DND-41 (cell line): ENCODE measurements around the gene DNAJC2.

Experiments used
- ATAC-seq: fragments of 200-7000 bp; cut with Tn5 transposase; 3 replicates; pipeline ENCODE4 v1.9.1; 2021; ENCODE audit warnings: low read depth; ENCODE audit not compliant: insufficient read depth
- DNase-seq: peaks from one replicate; pipeline ENCODE4 v3.0.0-alpha.2; 2020
- H2AFZ ChIP-seq: 2 replicates; pipeline ENCODE4 v1.6.0; 2012; ENCODE audit warnings: low read depth, low read length
- H3K27ac ChIP-seq: 2 replicates; pipeline ENCODE4 v1.5.1; 2012; ENCODE audit warnings: low read length, inconsistent platforms
- H3K27me3 ChIP-seq: fragments of 200-600 bp; sonication (generic); 2 replicates; pipeline ENCODE4 v1.6.0; 2012; ENCODE audit warnings: low read length, mild to moderate bottlenecking, inconsistent platforms; ENCODE audit not compliant: insufficient read depth, poor library complexity
- H3K36me3 ChIP-seq: 2 replicates; pipeline ENCODE4 v1.5.1; 2012; ENCODE audit warnings: low read length, inconsistent platforms; ENCODE audit not compliant: insufficient read depth
- H3K4me1 ChIP-seq: 2 replicates; pipeline ENCODE4 v1.5.1; 2012; ENCODE audit warnings: mild to moderate bottlenecking, low read length; ENCODE audit not compliant: insufficient read depth
- H3K4me2 ChIP-seq: 2 replicates; pipeline ENCODE4 v1.6.0; 2012; ENCODE audit warnings: mild to moderate bottlenecking, moderate library complexity, low read length, inconsistent platforms; ENCODE audit not compliant: insufficient read depth
- H3K4me3 ChIP-seq, 2 experiments: fragments of 200-600 bp in 1 of 2; shearing (Covaris generic) in 1 of 2; 2 replicates each; pipeline ENCODE4 v1.5.1; 2012 to 2016; ENCODE audit warnings: inconsistent platforms in 2 of 2, low read length in 2 of 2, mild to moderate bottlenecking in 2 of 2, low read depth in 1 of 2, moderate library complexity in 1 of 2
- H3K79me2 ChIP-seq: 2 replicates; pipeline ENCODE4 v1.6.0; 2012; ENCODE audit warnings: low read length, inconsistent platforms; ENCODE audit not compliant: insufficient read depth
- H3K9ac ChIP-seq: 2 replicates; pipeline ENCODE4 v1.6.0; 2012; ENCODE audit warnings: low read depth, mild to moderate bottlenecking, inconsistent platforms, low read length, moderate library complexity
- H3K9me3 ChIP-seq: 2 replicates; pipeline ENCODE4 v1.5.1; 2012; ENCODE audit warnings: low read length, moderate library complexity, mild to moderate bottlenecking, inconsistent platforms; ENCODE audit not compliant: insufficient read depth, severe bottlenecking
- H4K20me1 ChIP-seq: 2 replicates; pipeline ENCODE4 v1.6.0; 2012; ENCODE audit warnings: low read length; ENCODE audit not compliant: insufficient read depth
- CTCF ChIP-seq: IDR thresholded peaks from 2 replicates; pipeline ENCODE4 v1.5.1; 2012; ENCODE audit warnings: borderline replicate concordance, low read length, moderate library complexity, mild to moderate bottlenecking; ENCODE audit not compliant: poor library complexity, severe bottlenecking; ENCODE audit errors: extremely low read depth
- EZH2 ChIP-seq: IDR thresholded peaks from 3 replicates; pipeline ENCODE4 v1.6.1; 2012; ENCODE audit warnings: borderline replicate concordance, low read depth, mild to moderate bottlenecking, moderate library complexity, low read length, inconsistent platforms; ENCODE audit not compliant: severe bottlenecking

The DNAJC2 gene

GRCh38 chr7:103299660-103300059 lies 44.9 kb downstream of the DNAJC2 start:
- H3K4me1 ChIP-seq = peaks cover 28% of the 10 kb centered on the region
- H3K36me3 ChIP-seq = peaks cover 62% of the 10 kb centered on the region
- DNase-seq (no peak), ATAC-seq (no peak)
- no peak overlapping the region for H3K27ac ChIP-seq
- H3K9me3 ChIP-seq = no peaks in the 10 kb centered on the region
- H3K79me2 ChIP-seq = peaks cover 49% of the 10 kb centered on the region
- H3K4me3 ChIP-seq = no peak overlapping the region
- H3K4me2 ChIP-seq = peak overlapping the region; percentile 73; the same call in 1 of the 2 replicates
- no peaks in the 10 kb centered on the region for H3K27me3 ChIP-seq
- no peak overlapping the region for H2AFZ ChIP-seq
- H3K9ac ChIP-seq = no peak overlapping the region
- TF ChIP-seq CTCF (no peak), EZH2 (no peak)
- peaks cover 7% of the 10 kb centered on the region for H4K20me1 ChIP-seq

DNA sequence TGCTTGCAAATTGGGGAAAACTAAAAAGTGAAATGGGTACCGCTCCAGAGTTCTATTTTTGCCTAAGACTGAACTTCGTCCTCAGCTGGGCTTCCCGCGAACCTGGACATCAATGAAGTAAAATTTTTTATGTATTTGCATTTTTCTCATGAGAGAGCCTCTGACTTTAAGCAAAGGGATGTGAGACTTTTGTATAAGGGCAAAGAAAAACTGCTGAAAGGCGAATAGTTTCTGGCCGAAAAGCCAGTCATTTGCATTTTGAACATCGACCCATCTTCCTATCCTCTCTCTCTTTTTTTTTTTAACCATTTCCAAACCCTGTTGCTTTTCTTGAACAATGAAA lies 46.8 kb downstream of the DNAJC2 start:
- H3K79me2 ChIP-seq = peaks cover 44% of the 10 kb centered on the region
- H4K20me1 ChIP-seq = peaks cover 4% of the 10 kb centered on the region; the same call in 1 of the 2 replicates
- peak overlapping the region; percentile 73 for H3K4me2 ChIP-seq
- H3K4me3 ChIP-seq = peak overlapping the region; percentile 64 to 70
- H2AFZ ChIP-seq = peak overlapping the region; percentile 76
- peak overlapping the region; percentile 72 for H3K9ac ChIP-seq
- DNase-seq (no peak), ATAC-seq (no peak)
- peak overlapping the region; percentile 63 for H3K27ac ChIP-seq
- peaks cover 44% of the 10 kb centered on the region for H3K36me3 ChIP-seq
- H3K9me3 ChIP-seq = no peaks in the 10 kb centered on the region
- no peak for TF ChIP-seq EZH2
- no peak for TF ChIP-seq CTCF
- H3K27me3 ChIP-seq = no peaks in the 10 kb centered on the region
- H3K4me1 ChIP-seq = peaks cover 28% of the 10 kb centered on the region

DNA sequence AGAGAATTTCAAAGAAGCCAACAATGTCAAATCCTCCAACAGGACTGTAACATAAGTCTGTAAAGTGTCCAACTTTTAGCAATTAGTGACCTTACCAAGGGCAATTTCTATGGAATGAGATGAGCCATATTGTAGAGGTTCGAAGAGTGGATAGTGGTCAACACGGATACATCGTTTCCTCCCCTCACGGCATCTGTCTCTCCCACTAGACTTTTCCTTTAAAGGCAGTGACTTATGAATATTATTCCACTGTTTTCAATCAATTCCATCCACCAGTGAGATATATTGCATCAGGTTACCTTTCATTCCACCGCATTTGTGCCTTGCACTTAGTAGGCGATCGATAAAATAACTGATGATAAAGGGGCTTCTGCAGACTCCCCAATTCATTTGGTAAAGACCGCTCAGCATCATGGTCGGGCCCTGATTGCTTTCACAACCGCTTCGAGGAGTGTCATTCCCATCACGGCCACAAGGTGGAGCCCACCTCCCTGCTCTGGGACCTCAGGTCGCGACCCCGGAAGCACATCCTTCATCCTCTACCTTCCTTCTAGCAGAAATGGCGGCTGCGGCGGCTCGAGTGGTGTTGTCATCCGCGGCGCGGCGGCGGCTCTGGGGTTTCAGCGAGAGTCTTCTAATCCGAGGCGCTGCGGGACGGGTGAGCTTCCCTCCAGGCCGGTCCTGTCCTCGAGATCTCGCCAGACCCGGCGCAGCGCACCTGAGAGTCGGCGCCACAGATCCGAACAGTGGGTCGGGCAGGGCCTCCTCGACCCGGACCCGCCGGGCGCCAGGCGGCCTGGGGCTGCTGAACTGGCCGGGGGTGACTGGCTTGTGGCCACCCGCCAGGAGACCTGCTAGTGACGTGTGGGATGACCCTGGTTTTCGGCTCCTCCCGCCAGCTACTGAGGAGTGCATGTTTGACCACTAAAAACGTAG lies 47.4 kb downstream of the DNAJC2 start, which contains the start of gene PMPCB:
TSS of gene PMPCB (plus strand) at position 535 of the 936 bp plus-strand sequence. CDS start at position 560, 25 bp downstream.
- Histone ChIP-seq H3K79me2 (peaks cover 38% of the 10 kb centered on the region), H3K36me3 (peaks cover 37% of the 10 kb centered on the region), H4K20me1 (peaks cover 4% of the 10 kb centered on the region; the same call in 1 of the 2 replicates), H2AFZ (peak within 1 kb of the TSS; percentile 81), H3K27ac (peak within 1 kb of the TSS; percentile 63), H3K4me3 (peak within 1 kb of the TSS; percentile 64 to 70), H3K9ac (peak within 1 kb of the TSS; percentile 72), H3K9me3 (no peaks in the 10 kb centered on the region), H3K27me3 (no peaks in the 10 kb centered on the region), H3K4me1 (peaks cover 28% of the 10 kb centered on the region), H3K4me2 (peak within 1 kb of the TSS; percentile 73)
- DNase-seq (peak; percentile 95), ATAC-seq (peak; percentile 94)
- TF ChIP-seq CTCF (peak; percentile 95), EZH2 (no peak)
